Stimulated activated naive CD8-positive, alpha-beta T cell treated with anti-CD3 and anti-CD28 coated beads, Interleukin-15, Interleukin-2, amounts not matched to agents 100 U/mL and 50 U/mL, for 24 hours (primary cell): ENCODE measurements around the gene PABPN1L.

Source experiments
- ATAC-seq: fragments of 150-1000 bp; cut with Tn5 transposase; one replicate; pipeline ENCODE4 v1.10.0; 2021
- DNase-seq: peaks from one replicate; pipeline ENCODE4 v3.0.0; 2021

PABPN1L gene

DNA sequence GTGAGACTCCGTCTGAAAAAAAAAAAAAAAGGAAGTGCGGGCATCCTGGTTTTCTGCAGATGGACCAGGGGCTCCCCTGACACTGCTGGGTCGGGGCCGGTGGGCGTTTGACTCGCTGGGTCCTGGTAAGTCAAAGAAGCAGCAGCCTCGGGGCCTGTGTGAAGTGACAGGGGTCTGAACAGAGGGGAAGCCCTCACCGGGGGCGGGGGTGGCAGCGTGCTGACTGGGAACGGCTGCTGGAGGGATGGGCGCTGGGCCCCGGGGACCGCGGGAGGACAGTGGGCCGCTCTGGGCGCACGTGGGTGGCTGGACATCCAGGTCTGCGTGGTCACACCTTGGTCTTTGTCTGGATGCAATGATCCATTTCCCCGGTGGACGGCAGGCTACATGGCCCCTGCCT, 17.9 kb downstream of the PABPN1L start:
- no peak for DNase-seq
- no peak for ATAC-seq

GRCh38 chr16:88847654-88848053, 18.8 kb downstream of the PABPN1L start:
- no peak for DNase-seq
- ATAC-seq, result no peak

- no peak for ATAC-seq
- DNase-seq, result no peak
Observed at GRCh38 chr16:88846088-88846487, 20.4 kb downstream of the PABPN1L start.

GRCh38 chr16:88844419-88845036, 21.9 kb downstream of the PABPN1L start:
- DNase-seq (no peak), ATAC-seq (no peak)

DNA sequence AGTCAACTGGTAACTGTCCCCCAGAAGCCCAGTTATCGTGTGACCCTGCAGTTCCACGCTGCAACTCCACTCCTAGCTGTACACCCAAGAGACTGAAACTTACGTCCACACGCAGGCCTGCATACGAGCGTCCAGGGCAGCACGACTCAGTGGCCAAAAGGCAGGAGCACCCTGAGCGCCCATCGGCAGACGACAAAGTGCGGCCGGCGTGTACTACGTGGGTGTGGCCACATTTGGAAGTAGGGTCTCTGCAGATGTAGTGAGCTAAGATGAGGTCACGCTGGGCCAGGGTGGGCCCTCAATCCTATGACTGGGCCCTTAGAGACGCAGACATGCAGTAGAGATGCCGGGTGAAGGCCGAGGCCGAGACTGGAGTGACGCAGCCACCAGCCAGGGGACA, 23.2 kb downstream of the PABPN1L start:
- no peak for ATAC-seq
- DNase-seq, result no peak

- DNase-seq (no peak), ATAC-seq (no peak)
Observed at GRCh38 chr16:88842806-88843205, 23.7 kb downstream of the PABPN1L start.

GRCh38 chr16:88842308-88842756, 24.1 kb downstream of the PABPN1L start:
- ATAC-seq, result no peak

GRCh38 chr16:88841521-88842307, 24.7 kb downstream of the PABPN1L start:
- ATAC-seq (no peak), DNase-seq (no peak)

More at GRCh38 chr16:88842308-88842756, 24.1 kb downstream of the PABPN1L start:
- no peak for DNase-seq

GRCh38 chr16:88840600-88841215, 25.8 kb downstream of the PABPN1L start:
- DNase-seq (no peak), ATAC-seq (no peak)

- no peak for ATAC-seq
- DNase-seq, result no peak
Observed at GRCh38 chr16:88839745-88840599, 26.5 kb downstream of the PABPN1L start.

DNA sequence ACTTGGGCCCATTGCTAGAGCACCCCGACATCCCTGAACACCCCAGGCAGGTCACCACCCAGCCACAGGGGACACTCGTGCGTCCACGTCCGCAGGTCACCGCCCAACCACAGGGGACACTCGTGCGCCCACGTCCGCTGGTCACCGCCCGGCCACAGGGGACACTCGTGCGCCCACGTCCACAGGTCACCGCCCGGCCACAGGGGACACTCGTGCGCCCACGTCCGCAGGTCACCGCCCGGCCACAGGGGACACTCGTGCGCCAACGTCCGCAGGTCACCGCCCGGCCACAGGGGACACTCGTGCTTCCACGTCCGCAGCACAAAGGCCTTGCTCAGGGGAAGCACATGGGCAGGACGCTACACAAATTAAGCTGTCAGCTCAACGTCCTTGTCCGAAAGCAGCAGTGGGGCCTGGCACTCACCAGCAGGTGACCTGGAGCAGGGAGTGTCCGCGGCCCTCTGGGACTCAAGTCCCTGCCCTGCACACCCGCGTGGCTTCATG, 27.4 kb downstream of the PABPN1L start:
- ATAC-seq, result no peak
- DNase-seq, result no peak

GRCh38 chr16:88838566-88838965, 27.9 kb downstream of the PABPN1L start:
- ATAC-seq (no peak), DNase-seq (no peak)

- no peak for ATAC-seq
Observed at GRCh38 chr16:88837806-88838205, 28.7 kb downstream of the PABPN1L start.

GRCh38 chr16:88836791-88837190, 29.7 kb downstream of the PABPN1L start:
- DNase-seq (no peak), ATAC-seq (no peak)

More at GRCh38 chr16:88837806-88838205, 28.7 kb downstream of the PABPN1L start:
- DNase-seq, result no peak

DNA sequence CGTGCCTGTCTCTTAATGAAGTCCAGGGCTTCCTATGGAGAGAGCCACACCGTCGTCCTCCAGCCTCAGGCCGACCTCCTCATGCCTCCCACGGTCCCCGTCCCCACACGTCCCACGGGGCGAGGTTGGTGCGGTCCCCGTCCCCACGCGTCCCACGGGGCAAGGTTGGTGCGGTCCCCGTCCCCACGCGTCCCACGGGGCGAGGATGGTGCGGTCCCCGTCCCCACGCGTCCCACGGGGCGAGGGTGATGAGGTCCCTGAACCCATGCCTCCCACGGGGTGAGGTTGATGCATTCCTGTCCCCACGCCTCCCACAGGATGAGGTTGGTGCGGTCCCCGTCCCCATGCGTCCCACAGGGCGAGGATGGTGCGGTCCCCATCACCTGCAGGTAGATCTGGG, 30.6 kb downstream of the PABPN1L start:
- ATAC-seq, result no peak
- DNase-seq, result no peak

DNA sequence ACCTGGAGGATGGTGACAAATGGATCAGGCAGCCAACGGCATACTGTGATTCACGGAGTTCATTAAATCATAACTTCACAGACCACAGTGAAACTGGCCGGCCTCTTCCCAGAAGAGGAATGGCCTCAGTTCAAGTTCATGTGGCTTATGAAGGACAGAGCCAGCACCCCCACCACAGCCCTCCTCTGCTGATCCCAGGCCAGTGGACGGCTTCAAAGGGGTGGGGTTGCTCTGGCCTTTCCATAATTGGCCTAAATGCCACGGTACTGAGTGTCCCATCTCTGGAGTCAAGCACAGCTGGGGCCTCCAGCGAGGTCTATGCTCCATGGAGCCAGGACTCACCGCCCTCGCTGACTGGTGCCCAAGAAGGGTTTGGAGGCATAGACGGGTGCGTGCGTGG, 31.1 kb downstream of the PABPN1L start:
- no peak for DNase-seq
- no peak for ATAC-seq

DNA sequence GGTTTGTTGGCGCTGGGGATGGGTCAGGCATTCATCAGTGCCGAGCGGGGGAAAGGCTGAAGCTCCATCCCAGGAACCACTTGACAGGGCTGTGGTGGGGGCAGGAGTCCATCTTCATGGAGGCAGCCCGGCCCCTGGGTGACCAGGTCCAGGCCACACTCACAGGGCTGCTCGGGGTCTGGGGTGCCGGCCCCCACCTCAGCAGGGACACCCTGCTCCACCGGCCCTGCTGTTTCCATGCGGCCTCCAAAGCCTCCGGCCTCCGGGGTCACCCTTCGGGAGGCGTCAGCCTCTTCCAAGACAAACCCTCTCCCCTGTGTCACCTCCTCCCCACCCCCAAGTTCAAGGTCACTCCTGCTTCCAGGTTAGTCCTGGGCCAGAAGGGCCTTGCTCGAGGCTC, 31.8 kb downstream of the PABPN1L start:
- no peak for DNase-seq
- no peak for ATAC-seq

GRCh38 chr16:88833086-88833485, 33.4 kb downstream of the PABPN1L start:
- DNase-seq (no peak), ATAC-seq (no peak)

GRCh38 chr16:88831838-88832237, 34.6 kb downstream of the PABPN1L start:
- ATAC-seq (no peak), DNase-seq (no peak)

GRCh38 chr16:88830783-88831182, 35.7 kb downstream of the PABPN1L start:
- DNase-seq (no peak), ATAC-seq (no peak)

- ATAC-seq, result no peak
- no peak for DNase-seq
Observed at GRCh38 chr16:88830258-88830657, 36.2 kb downstream of the PABPN1L start.

DNA sequence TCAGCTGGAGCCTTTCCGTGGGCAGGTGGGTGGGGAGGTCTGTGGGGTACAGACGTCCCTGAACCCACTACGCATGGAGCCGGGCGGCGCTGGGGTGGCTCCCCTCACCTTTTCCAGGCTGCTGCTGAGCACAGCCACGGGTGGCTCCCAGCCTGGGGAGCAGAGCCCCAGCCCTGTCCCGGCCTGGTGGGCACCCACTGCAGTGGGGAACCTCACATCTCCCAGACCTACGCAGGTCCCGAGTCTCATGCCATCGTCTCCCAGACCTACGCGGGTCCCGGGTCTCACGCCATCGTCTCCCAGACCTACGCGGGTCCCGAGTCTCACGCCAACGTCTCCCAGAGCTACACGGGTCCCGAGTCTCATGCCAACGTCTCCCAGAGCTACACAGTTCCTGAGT, 37.7 kb downstream of the PABPN1L start:
- ATAC-seq (no peak), DNase-seq (no peak)
